Hypothalamus (tissue), 51 donors: Measurements from ENCODE around the gene TTLL11.

Experiments used
- DNase-seq, 51 donors: peaks; one replicate each; lab custom pipeline; 2025; lab: John Stamatoyannopoulos, UW

The TTLL11 gene

GRCh38 chr9:122053567-122054350, 39.3 kb downstream of the TTLL11 start:
- no peak for DNase-seq

- DNase-seq: no peak
Measured at GRCh38 chr9:122053064-122053463, 40.0 kb downstream of the TTLL11 start.

- no peak for DNase-seq
Measured at GRCh38 chr9:122051351-122052321, 41.5 kb downstream of the TTLL11 start.

GRCh38 chr9:122050167-122050566, 42.9 kb downstream of the TTLL11 start:
- no peak for DNase-seq

- no peak for DNase-seq
Measured at GRCh38 chr9:122042056-122042455, 51.1 kb downstream of the TTLL11 start.

- no peak for DNase-seq
Measured at GRCh38 chr9:122040561-122041242, 52.4 kb downstream of the TTLL11 start.

- peak in 6 of 51 donors; percentile 7 to 18 (median 13) for DNase-seq
Measured at GRCh38 chr9:122039234-122039633, 53.9 kb downstream of the TTLL11 start.

GRCh38 chr9:122036988-122037387, 56.1 kb downstream of the TTLL11 start:
- DNase-seq: no peak

- no peak for DNase-seq
Measured at GRCh38 chr9:122036408-122036807, 56.7 kb downstream of the TTLL11 start.

- DNase-seq: no peak
Measured at GRCh38 chr9:122033775-122034373, 59.2 kb downstream of the TTLL11 start.

- no peak for DNase-seq
Measured at GRCh38 chr9:122032346-122032745, 60.8 kb downstream of the TTLL11 start.

- DNase-seq: peak in 1 of 51 donors; percentile 13
Measured at GRCh38 chr9:122031776-122032175, 61.3 kb downstream of the TTLL11 start.

- DNase-seq: no peak
Measured at GRCh38 chr9:122031157-122031556, 62.0 kb downstream of the TTLL11 start.

GRCh38 chr9:122030357-122030756, 62.8 kb downstream of the TTLL11 start:
- DNase-seq: no peak

GRCh38 chr9:122029898-122030297, 63.2 kb downstream of the TTLL11 start:
- DNase-seq: no peak

- DNase-seq: no peak
Measured at GRCh38 chr9:122028089-122028488, 65.0 kb downstream of the TTLL11 start.

GRCh38 chr9:122020398-122020797, 72.7 kb downstream of the TTLL11 start:
- DNase-seq: no peak

- peak in 10 of 51 donors; percentile 17 to 38 (median 24) for DNase-seq
Measured at GRCh38 chr9:122016744-122017143, 76.4 kb downstream of the TTLL11 start.

- DNase-seq: no peak
Measured at GRCh38 chr9:122016309-122016708, 76.8 kb downstream of the TTLL11 start.

GRCh38 chr9:122015170-122015821, 77.8 kb downstream of the TTLL11 start:
- no peak for DNase-seq
